Measurements from ENCODE around the gene SPATA3.
A peak's percentile ranks its signal among the peaks of the same experiment; 100 is the strongest.
"Not testable (repeated sequence)": the region's sequence is repeated elsewhere in the genome, so short reads cannot be mapped to it uniquely, and the experiment has no call there.

Gene SPATA3

GRCh38 chr2:230964136-230964730, 31.7 kb upstream of the SPATA3 start:
- H3K27ac ChIP-seq (ENCODE audit: low read length), result no peak overlapping the region
- no peaks in the 10 kb centered on the region for H3K36me3 ChIP-seq (replicated peaks; ENCODE audit: low read depth, low read length)
- H3K4me1 ChIP-seq (ENCODE audit: low read length), result peaks cover 6% of the 10 kb centered on the region
- no peak overlapping the region for H3K9ac ChIP-seq (ENCODE audit: low read length)
- no peaks in the 10 kb centered on the region for H3K27me3 ChIP-seq (ENCODE audit: low read depth, low read length)
- no peak overlapping the region for H3K4me2 ChIP-seq (ENCODE audit: low read length)
- no peaks in the 10 kb centered on the region for H3K79me2 ChIP-seq (ENCODE audit: low read length)
- no peak overlapping the region for H2AFZ ChIP-seq (ENCODE audit: low read depth, low read length)
- no peaks in the 10 kb centered on the region for H3K9me3 ChIP-seq (ENCODE audit: insufficient read depth, low read length)
- no peak overlapping the region for H3K4me3 ChIP-seq (ENCODE audit: low read length)
- TF ChIP-seq EZH2phosphoT487 (IDR thresholded peaks at IDR 0.05; ENCODE audit: low read depth) (no peak), CTCF (IDR thresholded peaks at IDR 0.05; ENCODE audit: low read depth, low read length) (no peak)
- no peaks in the 10 kb centered on the region for H4K20me1 ChIP-seq (ENCODE audit: insufficient read depth, low read length)

- H3K4me3 ChIP-seq (ENCODE audit: low read length), result no peak overlapping the region
- no peak overlapping the region for H3K9ac ChIP-seq (ENCODE audit: low read length)
- TF ChIP-seq CTCF (IDR thresholded peaks at IDR 0.05; ENCODE audit: low read depth, low read length) (no peak), EZH2phosphoT487 (IDR thresholded peaks at IDR 0.05; ENCODE audit: low read depth) (no peak)
- H3K4me2 ChIP-seq (ENCODE audit: low read length), result no peak overlapping the region
- no peak overlapping the region for H3K27ac ChIP-seq (ENCODE audit: low read length)
- no peaks in the 10 kb centered on the region for H3K9me3 ChIP-seq (ENCODE audit: insufficient read depth, low read length)
- H4K20me1 ChIP-seq (ENCODE audit: insufficient read depth, low read length), result no peaks in the 10 kb centered on the region
- H3K4me1 ChIP-seq (ENCODE audit: low read length), result peaks cover 14% of the 10 kb centered on the region
- H3K27me3 ChIP-seq (ENCODE audit: low read depth, low read length), result no peaks in the 10 kb centered on the region
- H3K36me3 ChIP-seq (replicated peaks; ENCODE audit: low read depth, low read length), result no peaks in the 10 kb centered on the region
- no peak overlapping the region for H2AFZ ChIP-seq (ENCODE audit: low read depth, low read length)
- H3K79me2 ChIP-seq (ENCODE audit: low read length), result no peaks in the 10 kb centered on the region
Observed at GRCh38 chr2:230967113-230967512, 28.8 kb upstream of the SPATA3 start.

GRCh38 chr2:230968314-230968713, 27.6 kb upstream of the SPATA3 start:
- H2AFZ ChIP-seq (ENCODE audit: low read depth, low read length); H3K4me3 ChIP-seq (ENCODE audit: low read length); H3K27me3 ChIP-seq (ENCODE audit: low read depth, low read length); H3K27ac ChIP-seq (ENCODE audit: low read length); H3K36me3 ChIP-seq (replicated peaks; ENCODE audit: low read depth, low read length); H4K20me1 ChIP-seq (ENCODE audit: insufficient read depth, low read length); H3K4me2 ChIP-seq (ENCODE audit: low read length); H3K9ac ChIP-seq (ENCODE audit: low read length); H3K79me2 ChIP-seq (ENCODE audit: low read length); H3K9me3 ChIP-seq (ENCODE audit: insufficient read depth, low read length): not testable (repeated sequence)
- peaks cover 18% of the 10 kb centered on the region for H3K4me1 ChIP-seq (ENCODE audit: low read length)

- Histone ChIP-seq H3K4me1 (ENCODE audit: low read length) (peaks cover 25% of the 10 kb centered on the region), H3K9ac (ENCODE audit: low read length) (peak overlapping the region; percentile 26; the same call in 1 of the 2 replicates), H2AFZ (ENCODE audit: low read depth, low read length) (peak overlapping the region; percentile 82), H4K20me1 (ENCODE audit: insufficient read depth, low read length) (no peaks in the 10 kb centered on the region), H3K27ac (ENCODE audit: low read length) (no peak overlapping the region), H3K27me3 (ENCODE audit: low read depth, low read length) (no peaks in the 10 kb centered on the region), H3K36me3 (replicated peaks; ENCODE audit: low read depth, low read length) (no peaks in the 10 kb centered on the region), H3K4me3 (ENCODE audit: low read length) (peak overlapping the region; percentile 67), H3K4me2 (ENCODE audit: low read length) (peak overlapping the region; percentile 74), H3K9me3 (ENCODE audit: insufficient read depth, low read length) (no peaks in the 10 kb centered on the region), H3K79me2 (ENCODE audit: low read length) (no peaks in the 10 kb centered on the region)
- TF ChIP-seq EZH2phosphoT487 (IDR thresholded peaks at IDR 0.05; ENCODE audit: low read depth), result no peak
- no peak for TF ChIP-seq CTCF (IDR thresholded peaks at IDR 0.05; ENCODE audit: low read depth, low read length)
Observed at GRCh38 chr2:230968921-230969658, 26.8 kb upstream of the SPATA3 start.
